HepG2 (cell line): Measurements from ENCODE around the gene TRIM28. TPM values are rescaled to one million over a fixed set of nuclear protein-coding genes. Genes with fewer than 3 reads are reported as not detected.

Experiments used
- ATAC-seq: fragments of 200-7000 bp; cut with Tn5 transposase; 3 replicates; pipeline ENCODE4 v1.9.1; 2020; ENCODE audit warnings: mild to moderate bottlenecking, moderate library complexity
- BruUV-seq: library from RNA; stranded (reverse); fragments of 400-500 nt; replicated peaks from 2 replicates; lab custom pipeline; 2021; lab: Mats Ljungman, UMichigan
- CTCF ChIA-PET: fragments of 300-600 bp; formaldehyde crosslinking; extraction: SDS; loops from one replicate; lab custom pipeline; 2021; ENCODE audit warnings: low total read pairs, inconsistent platforms, low intra/inter-chr PET ratio; lab: Yijun Ruan, JAX
- POLR2A ChIA-PET: fragments of 350-600 bp; sonication (Branson Sonifier 250); formaldehyde crosslinking; loops from one replicate; lab custom pipeline; 2020; ENCODE audit warnings: antibody characterized with exemption, inconsistent platforms; lab: Yijun Ruan, JAX
- DNase-seq: peaks from one replicate; pipeline ENCODE4 v3.0.0-alpha.2; 2015; ENCODE audit warnings: low spot score
- FAIRE-seq: peaks from 3 replicates; lab custom pipeline; 2011; peaks lifted over from hg19 to GRCh38; lab: Jason Lieb, UNC
- H2AFZ ChIP-seq: one replicate; pipeline ENCODE4 v1.6.1; 2011; ENCODE audit warnings: low read length, inconsistent platforms
- H3K27ac ChIP-seq: fragments of 300-600 bp; 3 replicates; pipeline ENCODE4 v1.8.0; 2011; ENCODE audit warnings: mixed run types, mild to moderate bottlenecking, mixed read lengths, low read length, inconsistent platforms; ENCODE audit not compliant: insufficient read depth; ENCODE audit errors: extremely low read length
- H3K27me3 ChIP-seq, 2 experiments: fragments of 200-600 bp in 1 of 2; 2 replicates in 1 of 2; 3 replicates in 1 of 2; pipeline versions ENCODE4 v1.6.0 to v1.8.0; 2011; ENCODE audit warnings: low read length in 2 of 2, mild to moderate bottlenecking in 2 of 2, moderate library complexity in 2 of 2, inconsistent platforms in 1 of 2; ENCODE audit not compliant: insufficient read depth in 2 of 2, control insufficient read depth in 1 of 2
- H3K36me3 ChIP-seq, 2 experiments: fragments of 200-600 bp in 1 of 2; replicated peaks in 1 of 2; 2 replicates in 1 of 2; 3 replicates in 1 of 2; pipeline versions ENCODE4 v1.5.1 to v1.8.0; 2011; ENCODE audit warnings: low read length in 2 of 2, inconsistent platforms in 1 of 2; ENCODE audit not compliant: insufficient read depth in 2 of 2, control insufficient read depth in 1 of 2
- H3K4me1 ChIP-seq: 2 replicates; pipeline ENCODE4 v1.5.1; 2012; ENCODE audit warnings: low read length, inconsistent platforms; ENCODE audit not compliant: insufficient read depth
- H3K4me2 ChIP-seq: 2 replicates; pipeline ENCODE4 v1.6.0; 2011; ENCODE audit warnings: low read depth, low read length, inconsistent platforms
- H3K4me3 ChIP-seq, 3 experiments: fragments of 200-600 bp in 1 of 3; sonication (generic), shearing (Covaris generic) in 1 of 3; replicated peaks in 1 of 3; 2 replicates each; pipeline ENCODE4 v1.5.1; 2011 to 2016; ENCODE audit warnings: low read length in 3 of 3, inconsistent platforms in 2 of 3, low read depth in 2 of 3, mild to moderate bottlenecking in 2 of 3, control low read depth in 1 of 3, mixed read lengths in 1 of 3; ENCODE audit not compliant: insufficient read depth in 1 of 3
- H3K79me2 ChIP-seq: one replicate; pipeline ENCODE4 v1.6.1; 2011; ENCODE audit warnings: low read length, inconsistent platforms; ENCODE audit not compliant: insufficient read depth
- H3K9ac ChIP-seq: 2 replicates; pipeline ENCODE4 v1.6.0; 2011; ENCODE audit warnings: mild to moderate bottlenecking, low read depth, low read length, inconsistent platforms; ENCODE audit not compliant: insufficient read depth
- H3K9me3 ChIP-seq: 2 replicates; pipeline ENCODE4 v1.5.1; 2012; ENCODE audit warnings: mild to moderate bottlenecking, low read length
- H4K20me1 ChIP-seq: 2 replicates; pipeline ENCODE4 v1.6.0; 2011; ENCODE audit warnings: inconsistent platforms, mild to moderate bottlenecking, low read length, moderate library complexity; ENCODE audit not compliant: insufficient read depth
- PRDM4 ChIP-seq: sonication (generic); formaldehyde crosslinking; IDR thresholded peaks from 2 replicates; pipeline ENCODE4 v1.9.0; 2021; ENCODE audit warnings: missing genetic modification reagents, borderline replicate concordance
- SAFB2 ChIP-seq: sonication (generic); formaldehyde crosslinking; IDR thresholded peaks from 2 replicates; pipeline ENCODE4 v1.5.1; 2020; ENCODE audit warnings: missing genetic modification reagents, low read depth, mild to moderate bottlenecking, borderline replicate concordance
- ZBTB42 ChIP-seq: sonication (generic); formaldehyde crosslinking; IDR thresholded peaks from 2 replicates; pipeline ENCODE4 v1.5.0; 2020; ENCODE audit warnings: mild to moderate bottlenecking, missing genetic modification reagents
- ZNF605 ChIP-seq: sonication (generic); formaldehyde crosslinking; IDR thresholded peaks from 2 replicates; pipeline ENCODE4 v1.8.0; 2022; ENCODE audit warnings: mild to moderate bottlenecking, missing genetic modification reagents
- ZNF674 ChIP-seq: sonication (generic); formaldehyde crosslinking; IDR thresholded peaks from 2 replicates; pipeline ENCODE4 v1.5.0; 2020; ENCODE audit warnings: low read depth, mild to moderate bottlenecking, missing genetic modification reagents
- ZNF879 ChIP-seq: sonication (generic); formaldehyde crosslinking; IDR thresholded peaks from 2 replicates; pipeline ENCODE4 v1.8.1; 2023; ENCODE audit warnings: missing genetic modification reagents
- WGBS: methylation state at CpG from one replicate; pipeline ENCODE4 v1.1.6; 2017; ENCODE audit warnings: low lambda C conversion rate; 5-methylcytosine and 5-hydroxymethylcytosine counted together
- in situ Hi-C: cut with HindIII; loops from 2 replicates; pipeline ENCODE4 v1.10.0; 2017; ENCODE audit warnings: low pct_unique_long_range_greater_than_20kb; ENCODE audit not compliant: extremely low pct_ligation_motif_present
- intact Hi-C: fragments of 100-400 bp; cut with micrococcal nuclease; formaldehyde crosslinking; loops from one replicate; pipeline ENCODE4 v1.10.0; 2022; ENCODE audit not compliant: unreplicated experiment
- polyA plus RNA-seq, 8 experiments: library from polyadenylated mRNA; depleted of rRNA in 3 of 8; stranded (reverse) in 7 of 8; unstranded in 1 of 8; fragments of >200 nt; fragmentation: Illumina TruSeq in 4 of 8; extraction: Trizol in 4 of 8; gene quantifications; 2 replicates each; pipeline versions ENCODE4 v1.2.1 to v1.2.3, GENCODE V29; 2011 to 2016; ENCODE audit warnings: low read depth in 4 of 8, missing spikeins in 1 of 8, mixed read lengths in 1 of 8; ENCODE audit not compliant: insufficient read depth in 1 of 8
- total RNA-seq, 5 experiments: library from RNA; depleted of rRNA; stranded (reverse); fragments of >200 nt; fragmentation: Illumina TruSeq; extraction: Trizol; gene quantifications; 2 replicates each; pipeline ENCODE4 v1.2.3, GENCODE V29; 2016; ENCODE audit warnings: low read depth in 1 of 5

TRIM28 gene
- total and polyA plus RNA-seq, 2 of the 13 experiments (the other 11 are each of a cell fraction or from before 2014, with no cell fraction given): 361 to 439 TPM

GRCh38 chr19:58555920-58556621, 12.2 kb downstream of the TRIM28 start:
- FAIRE-seq (no peak), ATAC-seq (no peak), DNase-seq (no peak)
- TF ChIP-seq PRDM4 (no peak), SAFB2 (CRISPR knock-in tag) (no peak), ZNF605 (CRISPR knock-in tag) (no peak), ZNF674 (CRISPR knock-in tag) (no peak), ZNF879 (CRISPR knock-in tag) (no peak), ZBTB42 (CRISPR knock-in tag) (no peak)
- peaks cover 43% of the 10 kb centered on the region for H3K4me1 ChIP-seq
- H3K9ac ChIP-seq: peak overlapping the region; percentile 98; the same call in 1 of the 2 replicates
- no peak overlapping the region for H3K4me3 ChIP-seq
- in situ Hi-C loops: no loop called here
- H3K27me3 ChIP-seq: no peaks in the 10 kb centered on the region
- H3K79me2 ChIP-seq: peaks cover 34% of the 10 kb centered on the region
- ChIA-PET POLR2A (interaction anchor here (1.2 to 3.5 kb wide), 4 partner anchors 12 to 44 kb away, joined by 4 to 58 read pairs (median 18); partner anchors contain the start of genes SLC27A5, TRIM28 and ZBTB45), CTCF (no interaction called here)
- WGBS: 97% methylated on average over 16 of the region's 16 CpGs
- no TSS peak for BruUV-seq
- no peak overlapping the region for H2AFZ ChIP-seq
- H3K36me3 ChIP-seq: peaks cover 9 to 25% of the 10 kb centered on the region in 2 experiments
- intact Hi-C loops: no loop called here
- no peaks in the 10 kb centered on the region for H3K9me3 ChIP-seq
- no peak overlapping the region for H3K27ac ChIP-seq
- H3K4me2 ChIP-seq: 0 out of 2 replicates have a peak overlapping the region, but pooled peaks have one; percentile 92
- 0 out of 2 replicates have a peak, but pooled peaks cover 5% of the 10 kb centered on the region for H4K20me1 ChIP-seq
